Activated effector memory CD4-positive, alpha-beta T cell treated with Interleukin-2 at 50 U/mL for 16 hours (primary cell): ENCODE measurements around the gene NKIRAS2.
A peak's percentile ranks its signal among the peaks of the same experiment; 100 is the strongest.

Experiments
- DNase-seq: peaks from one replicate; pipeline ENCODE4 v3.0.0-alpha.2; 2020

Gene NKIRAS2

DNA sequence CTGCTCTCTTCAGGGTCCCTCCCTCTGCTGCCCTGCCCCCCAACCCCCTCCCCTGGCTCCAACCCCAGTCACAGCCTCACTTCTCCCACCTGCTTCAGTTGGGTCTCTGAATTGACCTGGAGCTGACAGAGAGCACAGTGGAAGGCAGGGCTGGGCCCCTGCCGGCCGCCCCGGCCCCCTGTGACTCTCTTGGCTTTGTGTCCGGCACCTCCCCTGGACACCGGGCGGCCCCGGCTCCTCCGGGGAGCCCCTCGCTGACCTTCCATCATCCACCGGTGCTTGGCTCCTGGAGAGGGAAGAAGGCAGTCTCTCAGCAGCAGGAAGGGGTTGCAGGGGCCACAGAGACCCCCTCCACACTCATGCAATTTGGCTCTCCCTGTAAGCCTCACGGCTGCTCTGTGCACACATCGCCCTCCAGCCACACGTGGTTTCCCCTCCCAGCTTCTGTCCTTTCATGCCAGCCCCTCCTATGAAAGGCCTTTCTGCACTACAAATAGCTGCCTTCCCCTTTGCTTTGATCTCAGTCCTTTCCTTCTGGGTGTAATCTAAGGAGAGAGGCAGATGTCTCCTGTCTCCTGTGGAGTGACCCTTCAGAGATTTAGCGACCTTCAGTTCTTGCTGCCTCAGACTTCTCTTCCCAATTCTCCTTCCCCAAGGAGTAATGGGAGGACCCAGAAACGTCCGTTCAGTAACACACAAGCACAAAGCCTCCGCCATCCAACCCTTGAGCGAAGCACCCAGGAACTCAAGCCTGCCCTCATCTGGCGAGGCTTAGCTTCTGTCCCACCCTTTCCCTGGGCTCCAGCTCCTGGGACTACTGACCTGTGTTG, 8.3 kb downstream of the NKIRAS2 start:
- no peak for DNase-seq

DNA sequence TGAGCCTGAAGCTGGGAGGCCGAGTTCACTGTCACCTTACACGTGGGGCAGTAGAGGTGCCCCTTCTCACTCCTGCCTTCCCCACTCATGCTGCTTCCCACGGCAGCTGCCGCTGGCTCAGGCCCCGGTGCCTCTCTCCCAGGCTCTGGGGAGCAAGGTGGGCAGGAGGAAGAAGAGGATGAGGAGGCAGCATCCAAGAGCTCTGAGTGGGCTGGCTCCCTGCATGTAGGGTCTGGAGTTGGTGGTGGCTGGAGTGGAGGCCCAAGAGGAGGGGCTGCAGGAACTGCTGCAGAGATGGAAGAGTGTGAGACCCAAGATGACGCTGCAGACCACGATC, 8.9 kb downstream of the NKIRAS2 start:
- no peak for DNase-seq

DNA sequence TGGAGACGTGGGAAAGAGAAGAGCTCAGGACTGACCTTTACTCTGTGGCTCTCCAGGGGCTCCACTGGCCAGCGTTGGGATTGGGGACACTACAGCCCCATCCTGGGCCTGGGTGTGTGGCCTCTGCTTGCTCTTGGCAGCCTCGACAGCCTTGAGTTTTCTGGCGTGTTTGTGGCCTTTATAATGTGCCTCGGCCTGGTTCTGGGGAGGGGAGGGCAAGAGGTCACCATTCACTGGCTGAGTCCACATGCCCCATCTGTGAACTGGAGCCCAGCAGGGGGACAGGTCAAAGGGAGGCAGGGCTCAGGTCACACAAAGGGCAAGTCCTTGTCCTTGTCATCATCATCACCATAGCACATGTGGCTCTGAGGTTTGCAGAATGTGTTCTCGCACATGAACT, 11.7 kb downstream of the NKIRAS2 start:
- no peak for DNase-seq

DNA sequence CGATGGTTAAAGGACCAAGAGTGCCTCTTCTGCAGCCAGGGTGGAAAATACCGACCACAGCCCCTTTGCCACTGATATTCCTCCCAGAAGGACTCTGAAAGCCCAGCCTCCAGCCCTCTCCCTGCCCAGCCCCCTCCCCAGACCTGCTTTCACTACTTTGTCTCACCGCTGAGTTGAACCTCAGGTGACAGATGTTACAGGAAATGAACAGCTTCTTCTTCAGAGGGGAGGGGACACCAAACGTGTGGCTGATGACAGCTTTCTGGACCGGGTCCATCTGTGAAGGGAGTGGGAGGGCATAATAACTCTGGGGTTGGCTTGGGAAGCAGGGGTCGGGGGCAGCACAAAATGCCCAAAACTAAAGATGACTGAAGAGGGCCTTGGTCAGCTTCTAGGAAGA, 14.2 kb downstream of the NKIRAS2 start:
- DNase-seq: no peak

DNA sequence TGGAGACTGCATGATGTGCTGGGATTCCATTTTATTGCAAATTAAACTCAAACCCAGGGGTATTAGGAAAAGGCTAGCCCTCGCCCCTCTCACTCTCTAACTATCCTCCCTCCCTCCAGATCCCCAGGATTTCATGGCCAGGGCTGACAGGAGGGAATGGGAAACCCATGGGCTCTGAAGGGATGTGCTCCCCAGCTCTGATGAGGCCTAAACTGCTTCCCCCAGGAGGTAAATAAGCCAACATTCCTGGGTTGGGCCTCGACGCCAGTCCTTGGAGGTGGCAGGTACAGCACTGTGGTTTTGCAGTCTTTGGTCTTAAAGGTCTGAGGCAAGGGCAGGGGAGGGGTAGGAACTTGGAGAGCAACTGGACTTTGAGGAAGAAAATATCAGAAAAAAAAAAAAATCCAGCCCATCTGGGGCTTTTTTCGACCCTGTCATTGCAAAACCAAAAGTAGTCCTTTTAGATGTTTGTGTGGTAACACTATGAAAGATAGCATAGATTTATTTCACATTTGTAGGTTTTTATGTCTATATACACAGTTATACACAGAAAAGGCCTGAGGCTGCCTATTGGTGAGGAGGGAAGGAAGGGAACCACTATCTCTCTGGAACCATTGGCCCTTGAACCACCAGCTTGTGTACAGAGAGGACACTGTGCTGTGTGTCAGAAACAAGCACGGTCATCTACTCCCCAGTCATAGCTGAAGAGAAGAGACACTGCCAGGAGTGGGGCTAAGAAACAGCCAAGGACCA, 18.5 kb downstream of the NKIRAS2 start:
- DNase-seq: no peak

DNA sequence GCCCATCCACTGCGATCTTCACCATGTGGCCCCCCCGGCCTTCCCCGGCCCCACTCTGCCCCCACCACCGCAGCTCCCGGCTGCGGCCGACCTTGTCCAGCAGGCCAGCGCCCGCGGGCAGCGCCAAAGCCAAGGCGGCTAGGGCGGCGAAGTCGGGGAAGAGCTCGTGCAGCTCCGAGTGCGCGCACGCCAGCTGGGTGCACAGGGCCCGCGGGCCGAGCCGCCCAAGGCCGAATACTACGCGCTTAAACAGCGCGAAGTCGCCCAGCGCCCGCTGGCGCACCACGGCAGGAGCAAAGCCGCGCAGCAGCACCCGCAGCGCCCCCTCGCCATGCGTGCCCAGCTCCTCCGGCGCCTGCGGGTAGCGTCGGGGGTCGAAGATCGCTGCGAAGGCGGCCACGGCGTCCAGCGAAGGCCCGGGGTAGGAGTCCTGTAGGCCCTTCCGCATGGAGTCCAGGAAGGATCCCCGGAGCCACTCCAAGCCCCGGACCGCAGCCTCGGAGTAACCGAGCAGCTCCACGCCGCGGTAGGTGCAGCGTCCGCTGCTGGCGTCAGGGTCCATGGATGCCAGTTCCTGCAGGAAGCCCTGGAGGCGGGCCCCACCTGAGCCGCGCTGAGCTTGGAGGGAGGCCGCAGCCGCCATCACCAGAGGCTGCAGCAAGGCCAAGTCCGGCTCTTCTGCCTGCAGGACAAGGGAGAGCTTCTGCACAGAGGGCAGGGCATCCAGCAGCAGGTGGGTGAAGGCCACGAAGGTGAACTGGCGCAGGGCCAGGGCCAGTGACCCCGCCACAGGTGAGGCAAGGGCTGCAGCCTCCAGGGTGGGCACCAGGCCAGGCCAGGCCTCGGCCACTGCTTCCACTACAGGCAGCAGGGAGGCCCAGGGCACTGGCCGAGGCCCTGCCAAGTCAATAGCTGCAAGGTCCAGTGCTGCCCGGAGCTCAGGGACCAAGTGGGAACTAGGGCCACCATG, 20.2 kb downstream of the NKIRAS2 start:
- no peak for DNase-seq

DNA sequence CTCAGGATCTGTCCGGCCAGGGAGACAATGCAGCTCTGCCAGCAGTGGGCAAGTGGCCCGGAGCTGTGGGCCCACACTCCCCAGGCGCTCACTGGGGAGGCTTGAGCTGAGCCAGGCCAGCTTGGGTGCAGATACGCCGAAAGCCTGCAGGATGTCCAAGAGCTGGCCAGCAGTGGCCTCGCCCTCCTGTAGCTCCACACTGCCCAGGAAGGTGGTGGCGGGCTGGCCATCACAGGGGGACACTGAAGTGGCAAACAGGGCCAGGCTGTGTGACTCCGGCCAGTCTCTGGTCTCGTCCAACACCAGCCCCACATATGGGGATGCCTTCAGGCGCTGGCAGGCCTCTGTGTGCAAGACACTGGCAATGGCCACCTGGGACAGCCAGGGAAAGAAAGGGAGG, 20.9 kb downstream of the NKIRAS2 start:
- DNase-seq: no peak

DNA sequence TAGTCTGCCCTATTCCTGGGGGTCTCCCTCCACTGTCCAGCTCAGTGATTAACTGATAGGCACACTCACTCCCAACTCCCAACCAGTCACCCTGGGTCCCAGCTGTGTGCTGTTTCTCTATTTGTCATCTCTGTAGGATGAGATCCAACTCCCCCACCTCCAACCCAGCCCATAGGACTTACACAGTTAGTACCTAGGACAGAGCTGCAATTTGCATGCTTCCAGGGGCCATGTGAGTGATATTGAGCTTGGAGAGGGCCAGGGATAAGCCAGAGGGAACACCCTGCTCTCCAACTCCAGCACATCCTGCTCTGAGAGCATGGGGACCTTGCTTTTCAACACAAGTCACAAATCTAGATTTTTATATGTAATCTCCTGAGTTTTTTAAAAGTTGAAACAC, 21.7 kb downstream of the NKIRAS2 start:
- no peak for DNase-seq

DNA sequence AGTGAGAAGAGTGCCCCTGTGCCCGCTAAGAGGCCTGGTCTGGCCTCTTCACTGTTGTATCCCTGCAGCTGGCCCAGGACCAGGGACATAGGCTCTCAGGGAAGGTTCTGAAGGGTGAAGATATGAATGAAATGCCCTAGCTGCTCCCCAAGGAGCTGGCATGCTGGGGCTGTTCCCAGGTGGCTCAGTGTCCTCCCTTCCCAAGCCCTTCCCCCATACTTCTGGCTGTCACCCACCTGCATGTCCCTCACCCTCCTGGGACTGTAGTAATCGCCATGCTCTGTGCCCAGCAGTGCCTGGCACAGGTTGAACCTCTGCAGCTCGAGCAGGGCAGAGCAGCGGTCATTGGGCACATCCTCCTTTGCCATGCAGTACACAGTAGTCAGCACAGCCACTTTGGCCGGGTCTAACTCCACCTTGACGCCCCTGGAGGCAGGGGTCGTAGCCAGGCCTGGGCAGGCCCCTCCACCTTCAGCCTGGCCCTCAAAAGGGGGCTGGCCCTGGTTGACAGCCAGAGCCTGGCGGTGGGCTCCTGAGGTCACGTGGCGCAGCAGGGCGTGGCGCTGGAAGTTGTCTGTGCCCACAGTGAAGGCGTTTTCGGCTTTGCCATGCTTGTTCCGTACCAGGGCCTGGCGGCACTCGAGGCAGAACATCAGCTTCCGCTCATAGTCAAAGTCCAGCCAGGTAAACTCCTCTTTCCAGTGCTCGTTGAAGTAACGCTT, 22.9 kb downstream of the NKIRAS2 start:
- no peak for DNase-seq

DNA sequence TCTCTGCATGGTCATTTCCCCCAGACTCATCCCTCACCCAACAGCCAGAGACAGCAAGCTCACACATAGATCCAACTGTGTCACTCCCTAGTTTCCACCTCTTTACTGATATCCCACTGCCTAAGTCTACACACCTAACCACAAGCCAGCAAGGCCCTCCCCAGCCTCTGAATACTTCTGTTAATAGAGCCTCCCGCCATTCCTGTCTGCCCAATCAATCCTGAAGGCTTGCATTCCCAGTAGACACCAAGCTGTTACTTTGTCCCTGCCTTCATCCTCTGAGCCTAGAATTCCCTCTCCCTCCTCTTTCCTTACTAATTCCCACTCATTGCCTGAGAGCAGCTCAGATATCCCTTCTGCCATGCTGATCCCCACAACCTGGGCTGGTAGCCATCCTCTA, 25.8 kb downstream of the NKIRAS2 start:
- no peak for DNase-seq

DNA sequence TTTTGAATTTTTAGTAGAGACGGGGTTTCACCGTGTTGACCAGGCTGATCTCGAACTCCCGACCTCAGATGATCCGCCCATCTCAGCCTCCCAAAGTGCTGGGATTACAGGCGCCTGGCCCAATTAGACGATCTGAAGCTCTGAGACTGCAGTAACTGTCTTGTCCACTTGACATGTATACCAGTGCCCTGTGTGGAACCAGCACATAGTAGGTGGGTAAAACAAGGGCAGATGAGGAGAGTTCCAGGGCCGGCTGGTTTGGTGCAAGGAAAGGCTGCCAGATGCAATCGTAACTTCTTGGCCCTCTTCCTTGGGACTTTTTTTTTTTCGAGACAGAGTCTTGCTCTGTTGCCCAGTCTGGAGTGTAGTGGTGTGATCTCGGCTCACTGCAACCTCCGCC, 27.5 kb downstream of the NKIRAS2 start:
- no peak for DNase-seq

DNA sequence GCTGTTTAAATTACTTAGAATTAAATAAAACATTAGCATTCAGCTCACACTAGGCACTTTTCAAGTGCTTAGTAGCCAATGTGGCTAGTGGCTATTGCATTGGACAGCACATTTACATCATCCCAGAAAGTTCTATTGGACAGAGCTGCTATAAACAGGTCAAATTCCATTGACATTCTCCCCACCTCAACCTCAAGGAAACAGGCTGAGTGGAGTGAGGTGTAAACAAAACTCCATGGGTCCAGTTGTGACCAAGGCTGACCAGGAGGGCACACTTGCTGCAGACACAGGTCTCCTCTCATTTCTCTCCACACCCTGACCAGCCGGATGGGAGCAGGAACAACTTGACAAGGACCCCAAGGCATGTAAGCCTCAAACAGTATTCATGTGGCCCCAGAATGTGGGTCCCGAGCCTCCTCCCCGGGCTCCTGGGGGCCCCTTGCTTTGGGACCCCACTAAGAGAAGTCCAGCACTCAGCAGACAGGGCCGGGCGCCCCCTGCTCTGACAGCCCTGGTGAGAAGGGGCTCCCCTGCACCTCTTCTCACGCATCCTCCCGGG, 30.0 kb downstream of the NKIRAS2 start:
- DNase-seq: no peak

DNA sequence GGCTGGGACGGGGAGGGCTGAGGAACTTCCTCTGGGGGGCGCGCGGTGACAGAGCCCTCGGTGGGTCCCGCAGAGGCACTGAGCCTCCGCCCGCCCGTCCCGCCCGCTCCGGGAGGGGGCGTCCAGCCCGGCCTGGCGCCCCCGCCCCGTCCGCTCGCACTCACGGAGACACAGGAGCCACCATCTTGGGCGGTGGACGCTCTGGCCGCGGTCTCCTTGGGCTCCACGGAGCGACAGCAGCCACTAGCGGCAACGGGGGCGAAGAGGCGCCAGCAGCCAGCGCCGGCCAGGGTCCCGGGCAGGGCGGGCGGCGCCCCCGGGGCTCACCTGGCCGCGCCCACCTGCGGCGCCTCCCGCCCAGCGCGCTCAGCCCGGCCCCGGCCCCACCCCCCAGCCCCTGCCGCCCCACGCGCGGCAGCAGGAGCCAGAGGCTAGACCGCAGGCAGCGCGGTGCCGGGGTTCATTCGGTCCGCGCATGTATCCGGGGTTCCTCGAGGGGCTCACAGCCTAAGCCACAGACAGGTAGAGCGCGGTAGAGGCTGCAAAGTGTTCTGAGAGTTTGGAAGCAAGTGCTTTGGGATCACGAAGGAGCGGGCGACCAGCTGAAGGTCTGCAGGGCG, 30.6 kb downstream of the NKIRAS2 start, which contains the start of gene C17orf113:
Gene C17orf113 (minus strand): TSS at position 209 of the 620 bp plus-strand sequence. CDS start 7,225 bp downstream, outside the sequence.
- peak; percentile 27 for DNase-seq

DNA sequence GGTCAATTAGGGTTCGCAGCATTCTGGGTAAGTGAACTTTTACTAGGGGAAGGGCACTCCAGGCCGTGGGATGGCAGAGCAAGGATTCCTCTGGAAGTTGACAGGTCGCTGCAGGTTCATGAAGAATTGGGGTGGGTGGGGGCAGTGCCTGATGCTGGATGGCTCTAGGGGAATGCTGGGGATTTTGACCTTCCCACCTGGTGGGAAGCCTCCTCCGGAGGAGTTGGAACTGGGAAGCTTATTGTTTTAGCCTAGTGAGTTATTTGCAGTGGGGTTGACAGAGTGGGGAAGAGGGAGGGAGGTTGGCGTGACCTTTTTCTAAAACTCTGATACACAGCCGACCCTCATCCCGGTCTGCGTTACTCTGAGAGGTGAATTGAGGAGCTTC, 31.1 kb downstream of the NKIRAS2 start:
- no peak for DNase-seq

DNA sequence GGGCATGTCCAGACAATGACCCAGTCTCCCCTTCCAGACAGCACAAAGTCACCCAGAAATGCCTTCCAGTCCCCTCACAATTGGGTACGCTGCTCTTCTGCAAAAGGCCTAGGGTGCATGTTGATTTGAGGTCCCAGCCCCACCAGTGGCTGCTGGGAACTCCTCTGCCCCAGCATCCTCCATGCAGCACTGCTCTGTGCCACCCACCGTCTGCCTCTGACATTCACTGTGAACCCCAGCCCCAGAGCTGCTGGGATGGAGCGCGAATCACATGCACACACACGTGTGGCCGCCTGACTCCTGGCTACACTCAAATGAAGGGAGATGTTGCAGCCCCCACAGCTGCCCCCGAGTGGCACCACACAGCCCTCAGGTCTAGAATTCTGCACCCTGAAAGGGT, 31.8 kb downstream of the NKIRAS2 start:
- DNase-seq: no peak

DNA sequence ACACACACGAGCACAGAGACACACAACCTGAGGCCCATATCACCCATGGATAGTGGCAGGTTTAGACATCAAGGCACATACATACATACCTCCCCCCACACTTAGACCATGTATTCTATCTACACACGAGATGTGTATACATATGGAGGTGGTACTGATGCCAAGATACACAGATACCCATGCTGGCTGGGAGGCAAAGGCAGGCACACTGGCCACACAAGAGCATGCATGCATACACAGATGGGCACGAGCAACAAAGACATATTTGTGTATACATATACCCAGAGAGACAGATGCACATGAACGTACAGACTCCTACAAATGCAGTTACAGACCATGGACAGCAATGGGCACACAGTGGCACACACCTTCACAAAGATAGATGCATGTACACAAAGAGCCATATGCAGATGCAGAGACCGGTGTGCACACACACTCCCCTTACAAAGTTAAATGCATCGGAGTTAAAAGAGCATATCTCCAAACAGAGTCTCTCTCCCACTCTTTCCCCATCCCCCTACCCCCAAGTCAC, 32.5 kb downstream of the NKIRAS2 start:
- DNase-seq: no peak

DNA sequence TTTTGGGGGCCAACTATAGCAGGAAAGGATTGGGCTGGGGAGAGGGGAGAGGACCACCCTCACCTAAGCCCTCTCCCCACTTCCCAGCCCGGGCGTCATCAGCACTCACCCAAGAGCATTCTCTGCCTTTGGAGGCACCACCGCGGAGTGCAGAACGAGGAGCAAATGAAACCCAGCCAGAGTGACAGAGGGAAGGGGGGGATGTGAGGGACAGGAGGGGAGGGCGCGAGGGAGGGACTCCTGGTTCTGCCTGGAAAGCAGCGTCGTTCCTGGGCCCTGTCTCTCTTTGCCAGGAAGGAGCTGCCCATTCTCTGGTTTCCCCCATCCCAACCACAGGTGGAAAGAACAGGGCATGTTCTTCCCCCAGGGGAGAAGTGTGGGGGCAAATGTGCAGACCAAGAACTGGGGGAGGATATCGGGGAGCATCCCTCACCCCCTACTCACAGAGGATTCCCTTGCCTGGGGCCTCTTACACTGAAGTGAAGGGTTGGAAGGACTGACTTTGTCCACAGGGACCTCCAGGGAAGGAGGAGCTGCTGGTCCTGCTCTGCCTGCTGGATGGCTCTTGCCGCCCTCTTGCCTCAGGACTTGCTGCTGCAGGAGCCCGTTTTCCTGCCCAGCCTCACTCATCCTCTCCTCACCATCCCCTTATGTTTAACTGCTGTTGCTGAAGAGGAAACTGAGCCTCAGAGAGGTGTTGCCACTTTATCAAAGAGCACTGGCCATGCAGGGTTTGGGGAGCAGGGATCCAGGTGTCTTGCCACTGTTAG, 34.0 kb downstream of the NKIRAS2 start:
- no peak for DNase-seq

DNA sequence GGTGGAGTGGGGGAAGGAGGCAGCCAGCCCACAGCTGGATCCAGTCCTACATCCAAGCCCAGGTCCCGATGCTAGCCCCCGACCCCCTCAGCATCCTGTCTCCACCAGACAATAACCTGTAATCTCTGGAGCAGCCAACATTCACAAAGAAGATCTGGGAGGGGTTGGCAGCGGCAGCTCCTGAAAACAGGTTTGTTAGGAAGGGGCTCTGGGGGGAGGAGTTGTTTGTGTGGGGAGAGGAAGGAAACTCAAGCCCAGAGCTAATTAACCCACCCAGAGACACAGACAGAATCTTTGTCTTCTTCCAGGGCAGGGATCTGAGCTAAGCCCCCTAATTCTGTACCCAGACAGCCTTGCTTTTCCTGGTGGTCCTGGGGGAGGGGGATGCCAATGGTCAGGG, 35.1 kb downstream of the NKIRAS2 start:
- no peak for DNase-seq

DNA sequence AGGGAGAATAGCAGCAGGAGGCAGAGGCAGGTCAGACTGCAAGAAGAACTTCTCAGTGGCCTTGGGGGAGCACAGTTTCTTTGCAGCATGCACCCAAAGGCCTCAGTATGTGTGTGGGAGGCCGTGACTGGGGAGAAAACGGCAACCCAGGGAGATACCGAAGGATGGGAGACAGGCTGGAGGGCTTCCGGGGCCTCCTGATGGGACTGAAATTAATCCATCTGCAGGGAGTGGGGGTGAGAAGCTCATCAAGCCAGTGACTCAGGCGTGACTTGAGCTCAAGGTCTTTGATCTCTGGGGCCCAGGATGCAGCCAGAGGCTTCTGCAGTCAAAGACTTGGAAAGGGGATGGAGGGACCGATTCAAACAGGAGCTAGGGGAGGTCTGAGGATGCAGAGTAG, 35.6 kb downstream of the NKIRAS2 start:
- DNase-seq: no peak

DNA sequence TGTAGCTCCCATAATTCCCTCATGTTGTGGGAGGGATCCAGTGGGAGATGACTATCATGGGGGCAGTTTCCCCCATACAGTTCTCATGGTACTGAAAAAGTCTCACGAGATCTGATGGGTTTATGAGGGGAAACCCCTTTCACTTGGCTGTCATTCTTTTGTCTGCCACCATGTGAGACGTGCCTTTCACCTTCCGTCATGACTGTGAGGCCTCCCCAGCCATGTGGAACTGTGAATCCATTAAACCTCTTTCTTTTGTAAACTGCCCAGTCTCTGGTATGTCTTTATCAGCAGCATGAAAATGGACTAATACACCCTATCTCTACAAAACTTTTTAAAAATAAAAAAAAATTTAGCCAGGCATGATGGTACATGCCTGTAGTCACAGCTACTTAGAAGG, 36.7 kb downstream of the NKIRAS2 start:
- DNase-seq: no peak

DNA sequence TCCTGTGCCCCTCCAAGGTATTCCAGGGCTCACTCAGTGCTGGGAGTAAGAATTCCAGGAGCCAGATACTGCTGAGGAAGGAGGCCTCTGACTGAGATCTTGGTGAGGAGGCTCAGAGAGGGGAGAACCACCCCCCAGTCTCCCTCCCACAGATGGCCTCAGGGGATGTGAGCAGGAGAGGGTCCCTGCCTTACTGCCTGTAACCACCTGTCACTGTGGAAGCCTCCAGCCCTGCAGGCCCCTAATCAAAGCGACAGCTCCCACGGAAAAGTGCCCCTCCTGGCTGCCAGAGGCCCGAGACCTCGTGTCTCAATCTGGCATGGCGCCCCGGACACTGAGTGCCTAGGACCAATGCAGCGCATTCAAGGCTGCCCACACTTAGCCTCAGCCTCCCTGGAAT, 38.2 kb downstream of the NKIRAS2 start:
- DNase-seq: no peak
